HG03280 (cell line): Measurements from ENCODE around the gene LGALS8.
"Not testable (repeated sequence)": the region's sequence is repeated elsewhere in the genome, so short reads cannot be mapped to it uniquely, and the experiment has no call there.

Source experiments
- ATAC-seq: cut with Tn5 transposase; IDR thresholded peaks from one replicate; pipeline ENCODE4 v1.9.1; 2021; ENCODE audit warnings: mild to moderate bottlenecking, moderate library complexity; ENCODE audit not compliant: unreplicated experiment

LGALS8 gene

GRCh38 chr1:236523704-236524141 is at the start of gene LGALS8:
Gene LGALS8, plus strand, starts transcription at chr1:236523982. Its CDS starts 2,089 bp downstream, at chr1:236526071.
- peak; percentile 52 for ATAC-seq

GRCh38 chr1:236476019-236476418 is 47.8 kb upstream of the LGALS8 start:
- no peak for ATAC-seq

- no peak for ATAC-seq
Observed at GRCh38 chr1:236480758-236481436, 42.9 kb upstream of the LGALS8 start.

- ATAC-seq = no peak
Observed at GRCh38 chr1:236484310-236484971, 39.3 kb upstream of the LGALS8 start.

GRCh38 chr1:236486356-236487002 is 37.3 kb upstream of the LGALS8 start:
- no peak for ATAC-seq

- ATAC-seq = not testable (repeated sequence)
Observed at GRCh38 chr1:236489161-236489560, 34.6 kb upstream of the LGALS8 start.

GRCh38 chr1:236489710-236490377 is 33.9 kb upstream of the LGALS8 start:
- peak; percentile 62 for ATAC-seq

GRCh38 chr1:236491469-236492136 is 32.2 kb upstream of the LGALS8 start:
- ATAC-seq = no peak

- no peak for ATAC-seq
Observed at GRCh38 chr1:236492378-236492777, 31.4 kb upstream of the LGALS8 start.

GRCh38 chr1:236494082-236494481 is 29.7 kb upstream of the LGALS8 start:
- ATAC-seq = no peak

GRCh38 chr1:236494586-236495466 is 29.0 kb upstream of the LGALS8 start:
- ATAC-seq = no peak

GRCh38 chr1:236495467-236496112 is 28.2 kb upstream of the LGALS8 start:
- no peak for ATAC-seq

GRCh38 chr1:236497908-236498307 is 25.9 kb upstream of the LGALS8 start:
- no peak for ATAC-seq

GRCh38 chr1:236501093-236501492 is 22.7 kb upstream of the LGALS8 start:
- no peak for ATAC-seq

GRCh38 chr1:236502579-236502971 is 21.2 kb upstream of the LGALS8 start:
- no peak for ATAC-seq

GRCh38 chr1:236502972-236503639 is 20.7 kb upstream of the LGALS8 start:
- ATAC-seq = no peak

- not testable (repeated sequence) for ATAC-seq
Observed at GRCh38 chr1:236504338-236504737, 19.4 kb upstream of the LGALS8 start.

GRCh38 chr1:236507022-236507700 is 16.6 kb upstream of the LGALS8 start:
- ATAC-seq = no peak
